Spleen (tissue), 7 donors: ENCODE measurements around the gene TAGAP.

Source experiments
- POLR2A ChIP-seq, 3 donors: fragments of 450-650 bp; IDR thresholded peaks; one replicate each; pipeline ENCODE4 v1.5.1; 2017; ENCODE audit warnings: antibody characterized with exemption in 3 of 3, mild to moderate bottlenecking in 1 of 3
- POLR2AphosphoS5 ChIP-seq, 3 donors: sonication (generic); formaldehyde crosslinking; IDR thresholded peaks; one replicate each; pipeline ENCODE4 v1.5.1; 2017; ENCODE audit warnings: antibody characterized with exemption in 3 of 3
- TF ChIP-seq, protein P1 (sequence below), 11 experiments: fragments of 200-600 bp in 7 of 11; fragments of 450-650 bp in 4 of 11; sonication (generic) in 4 of 11; IDR thresholded peaks in 8 of 11; conservative IDR thresholded peaks in 3 of 11; 1 replicate in 7 of 11; 2 replicates in 4 of 11; pipeline versions ENCODE4 v1.4.0 to v1.8.0; 2016 to 2021; ENCODE audit warnings: antibody characterized with exemption in 11 of 11, inconsistent platforms in 4 of 11, mild to moderate bottlenecking in 1 of 11
- donor health status: DM: no; HTN: no; CAD: no; lungs with moderate emphysema.
- donor health status: DM: no; HTN: no; CAD: no.
- donor health status: DM: no; HTN: no; CAD: no.

DNA sequence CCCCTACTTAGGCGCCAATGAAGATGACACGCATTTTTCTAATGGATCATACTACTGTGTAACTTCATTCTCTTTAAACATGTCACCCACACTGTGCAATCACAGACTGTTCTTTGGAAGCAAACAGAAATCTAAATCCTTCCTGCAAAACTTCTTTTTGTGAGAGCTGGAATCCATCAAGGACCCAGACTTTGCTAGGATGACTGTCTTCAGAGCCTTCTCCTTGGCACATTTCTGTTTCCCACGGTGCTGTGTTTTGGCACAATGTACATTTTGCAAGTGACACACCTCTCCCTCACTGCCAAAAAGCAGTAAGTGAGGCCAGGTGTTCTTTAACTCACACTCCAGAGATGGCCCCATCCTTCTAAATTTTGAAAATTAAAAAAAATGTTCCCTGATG is 21.7 kb upstream of the TAGAP start:
- TF ChIP-seq, protein P1, sequence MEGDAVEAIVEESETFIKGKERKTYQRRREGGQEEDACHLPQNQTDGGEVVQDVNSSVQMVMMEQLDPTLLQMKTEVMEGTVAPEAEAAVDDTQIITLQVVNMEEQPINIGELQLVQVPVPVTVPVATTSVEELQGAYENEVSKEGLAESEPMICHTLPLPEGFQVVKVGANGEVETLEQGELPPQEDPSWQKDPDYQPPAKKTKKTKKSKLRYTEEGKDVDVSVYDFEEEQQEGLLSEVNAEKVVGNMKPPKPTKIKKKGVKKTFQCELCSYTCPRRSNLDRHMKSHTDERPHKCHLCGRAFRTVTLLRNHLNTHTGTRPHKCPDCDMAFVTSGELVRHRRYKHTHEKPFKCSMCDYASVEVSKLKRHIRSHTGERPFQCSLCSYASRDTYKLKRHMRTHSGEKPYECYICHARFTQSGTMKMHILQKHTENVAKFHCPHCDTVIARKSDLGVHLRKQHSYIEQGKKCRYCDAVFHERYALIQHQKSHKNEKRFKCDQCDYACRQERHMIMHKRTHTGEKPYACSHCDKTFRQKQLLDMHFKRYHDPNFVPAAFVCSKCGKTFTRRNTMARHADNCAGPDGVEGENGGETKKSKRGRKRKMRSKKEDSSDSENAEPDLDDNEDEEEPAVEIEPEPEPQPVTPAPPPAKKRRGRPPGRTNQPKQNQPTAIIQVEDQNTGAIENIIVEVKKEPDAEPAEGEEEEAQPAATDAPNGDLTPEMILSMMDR (IDR thresholded peaks at IDR 0.05 in 8 of 11, conservative IDR thresholded peaks at IDR 0.05 in 3 of 11), result no peak
- TF ChIP-seq POLR2A (IDR thresholded peaks at IDR 0.05) (no peak), POLR2AphosphoS5 (IDR thresholded peaks at IDR 0.05) (no peak)
